ENCODE data around the gene RIMBP2.

The RIMBP2 gene

GRCh38 chr12:130530429-130530828, 185.7 kb downstream of the RIMBP2 start:
- Histone ChIP-seq H2AK5ac (ENCODE audit: low read depth, low read length) (no peak overlapping the region), H3K4me3 (ENCODE audit: low read length in 2 of 2) (no peak overlapping the region), H4K8ac (ENCODE audit: low read depth, low read length) (no peak overlapping the region), H3K27me3 (ENCODE audit: control insufficient read depth in 3 of 3, insufficient read depth in 3 of 3, low read depth in 1 of 3, low read length in 3 of 3) (no peaks in the 10 kb centered on the region), H4K91ac (ENCODE audit: low read depth, low read length, poor library complexity) (no peak overlapping the region), H3K36me3 (replicated peaks in 1 of 2; ENCODE audit: control insufficient read depth in 2 of 2, insufficient read depth in 2 of 2, low read length in 2 of 2) (no peaks in the 10 kb centered on the region), H3K9ac (ENCODE audit: low read depth, low read length, poor library complexity) (no peak overlapping the region), H3K27ac (replicated peaks; ENCODE audit: low read length) (no peak overlapping the region), H3K18ac (ENCODE audit: low read length) (no peak overlapping the region), H3K23ac (ENCODE audit: low read depth, low read length, poor library complexity) (no peak overlapping the region), H3K9me3 (replicated peaks in 1 of 2; ENCODE audit: control insufficient read depth in 2 of 2, insufficient read depth in 1 of 2, low read depth in 1 of 2, low read length in 2 of 2) (no peaks in the 10 kb centered on the region), H2BK5ac (ENCODE audit: low read length) (no peak overlapping the region), H2BK12ac (ENCODE audit: low read length) (no peak overlapping the region), H2BK15ac (ENCODE audit: low read length) (no peak overlapping the region), H3K14ac (ENCODE audit: low read length) (no peak overlapping the region), H2AFZ (ENCODE audit: low read length) (no peak overlapping the region), H3K4ac (ENCODE audit: low read length) (no peak overlapping the region), H2BK120ac (ENCODE audit: low read depth, low read length) (no peak overlapping the region), H3K4me1 (ENCODE audit: control insufficient read depth in 2 of 2, insufficient read depth in 1 of 2, low read depth in 1 of 2, low read length in 2 of 2) (no peaks in the 10 kb centered on the region), H3K4me2 (ENCODE audit: insufficient read depth, low read length, poor library complexity, severe bottlenecking) (no peak overlapping the region), H3K79me1 (ENCODE audit: low read depth, low read length) (no peaks in the 10 kb centered on the region)
- no peak for DNase-seq (ENCODE audit: low spot score)

DNA sequence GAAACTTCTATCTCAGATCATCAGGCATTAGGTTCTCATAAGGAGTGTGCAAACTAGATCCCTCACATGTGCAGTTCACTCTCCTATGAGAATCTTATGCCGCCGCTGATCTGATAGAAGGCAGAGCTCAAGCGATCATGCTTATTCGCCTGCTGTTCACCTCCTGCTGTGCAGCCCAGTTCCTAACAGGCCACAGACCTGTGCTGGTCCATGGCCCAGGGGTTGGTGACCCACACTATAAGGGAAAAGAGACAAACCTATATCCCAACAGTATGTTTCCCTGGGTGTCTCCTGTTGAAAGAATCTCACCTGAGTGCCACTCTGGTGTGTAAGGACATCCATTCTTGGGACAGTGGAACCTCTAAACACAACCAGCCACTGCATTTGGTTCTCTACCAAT, 186.3 kb downstream of the RIMBP2 start:
- no peak overlapping the region for H2BK120ac ChIP-seq (ENCODE audit: low read depth, low read length)
- H2BK15ac ChIP-seq (ENCODE audit: low read length) = no peak overlapping the region
- H3K4me2 ChIP-seq (ENCODE audit: insufficient read depth, low read length, poor library complexity, severe bottlenecking) = no peak overlapping the region
- H3K9ac ChIP-seq (ENCODE audit: low read depth, low read length, poor library complexity) = no peak overlapping the region
- H2BK5ac ChIP-seq (ENCODE audit: low read length) = no peak overlapping the region
- H4K8ac ChIP-seq (ENCODE audit: low read depth, low read length) = no peak overlapping the region
- H4K91ac ChIP-seq (ENCODE audit: low read depth, low read length, poor library complexity) = no peak overlapping the region
- H3K4ac ChIP-seq (ENCODE audit: low read length) = no peak overlapping the region
- H3K4me1 ChIP-seq (ENCODE audit: control insufficient read depth in 2 of 2, insufficient read depth in 1 of 2, low read depth in 1 of 2, low read length in 2 of 2) = no peaks in the 10 kb centered on the region
- no peaks in the 10 kb centered on the region for H3K27me3 ChIP-seq (ENCODE audit: control insufficient read depth in 3 of 3, insufficient read depth in 3 of 3, low read depth in 1 of 3, low read length in 3 of 3)
- H2AK5ac ChIP-seq (ENCODE audit: low read depth, low read length) = no peak overlapping the region
- H3K79me1 ChIP-seq (ENCODE audit: low read depth, low read length) = no peaks in the 10 kb centered on the region
- no peak overlapping the region for H3K4me3 ChIP-seq (ENCODE audit: low read length in 2 of 2)
- no peak overlapping the region for H3K18ac ChIP-seq (ENCODE audit: low read length)
- H2AFZ ChIP-seq (ENCODE audit: low read length) = no peak overlapping the region
- no CpG with 5 or more reads among the region's 4 CpGs for WGBS, 2 donors (ENCODE audit: extremely low coverage in 2 of 2, insufficient read length in 2 of 2, insufficient replicate concordance in 1 of 2)
- DNase-seq (ENCODE audit: low spot score) = no peak
- no peaks in the 10 kb centered on the region for H3K36me3 ChIP-seq (replicated peaks in 1 of 2; ENCODE audit: control insufficient read depth in 2 of 2, insufficient read depth in 2 of 2, low read length in 2 of 2)
- H2BK12ac ChIP-seq (ENCODE audit: low read length) = no peak overlapping the region
- no peak overlapping the region for H3K27ac ChIP-seq (replicated peaks; ENCODE audit: low read length)
- H3K9me3 ChIP-seq (replicated peaks in 1 of 2; ENCODE audit: control insufficient read depth in 2 of 2, insufficient read depth in 1 of 2, low read depth in 1 of 2, low read length in 2 of 2) = no peaks in the 10 kb centered on the region
- H3K23ac ChIP-seq (ENCODE audit: low read depth, low read length, poor library complexity) = no peak overlapping the region
- no peak overlapping the region for H3K14ac ChIP-seq (ENCODE audit: low read length)

DNA sequence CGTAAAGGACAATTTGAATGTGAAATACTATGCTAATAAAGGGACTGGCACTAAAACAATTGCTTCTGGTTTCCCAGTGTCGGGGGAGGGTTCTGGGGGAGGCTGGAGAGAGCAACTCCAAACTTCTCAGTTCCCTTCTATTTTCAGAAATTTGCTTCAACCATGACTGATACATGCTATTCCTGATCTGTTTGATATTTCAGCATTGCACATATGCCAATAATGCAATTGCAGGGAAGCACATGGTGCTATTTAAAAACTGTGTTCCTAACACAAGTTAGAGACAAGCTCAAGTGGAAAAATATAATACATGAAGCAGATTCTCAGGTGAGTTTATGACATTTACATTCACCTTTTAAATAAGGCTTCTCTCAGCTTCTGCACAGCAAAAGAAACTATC, 188.9 kb downstream of the RIMBP2 start:
- Histone ChIP-seq H3K18ac (ENCODE audit: low read length) (no peak overlapping the region), H2BK12ac (ENCODE audit: low read length) (no peak overlapping the region), H2BK5ac (ENCODE audit: low read length) (no peak overlapping the region), H4K8ac (ENCODE audit: low read depth, low read length) (no peak overlapping the region), H3K9ac (ENCODE audit: low read depth, low read length, poor library complexity) (no peak overlapping the region), H2BK120ac (ENCODE audit: low read depth, low read length) (no peak overlapping the region), H3K9me3 (replicated peaks in 1 of 2; ENCODE audit: control insufficient read depth in 2 of 2, insufficient read depth in 1 of 2, low read depth in 1 of 2, low read length in 2 of 2) (no peaks in the 10 kb centered on the region), H2AFZ (ENCODE audit: low read length) (no peak overlapping the region), H3K27me3 (ENCODE audit: control insufficient read depth in 3 of 3, insufficient read depth in 3 of 3, low read depth in 1 of 3, low read length in 3 of 3) (no peaks in the 10 kb centered on the region), H2AK5ac (ENCODE audit: low read depth, low read length) (no peak overlapping the region), H3K4me3 (ENCODE audit: low read length in 2 of 2) (no peak overlapping the region), H3K27ac (replicated peaks; ENCODE audit: low read length) (no peak overlapping the region), H2BK15ac (ENCODE audit: low read length) (no peak overlapping the region), H4K91ac (ENCODE audit: low read depth, low read length, poor library complexity) (no peak overlapping the region), H3K23ac (ENCODE audit: low read depth, low read length, poor library complexity) (no peak overlapping the region), H3K4me1 (ENCODE audit: control insufficient read depth in 2 of 2, insufficient read depth in 1 of 2, low read depth in 1 of 2, low read length in 2 of 2) (no peaks in the 10 kb centered on the region), H3K79me1 (ENCODE audit: low read depth, low read length) (peaks cover 2% of the 10 kb centered on the region), H3K4ac (ENCODE audit: low read length) (no peak overlapping the region), H3K14ac (ENCODE audit: low read length) (no peak overlapping the region), H3K4me2 (ENCODE audit: insufficient read depth, low read length, poor library complexity, severe bottlenecking) (no peak overlapping the region), H3K36me3 (replicated peaks in 1 of 2; ENCODE audit: control insufficient read depth in 2 of 2, insufficient read depth in 2 of 2, low read length in 2 of 2) (no peaks in the 10 kb centered on the region)
- no CpG with 5 or more reads among the region's 2 CpGs for WGBS, 2 donors (ENCODE audit: extremely low coverage in 2 of 2, insufficient read length in 2 of 2, insufficient replicate concordance in 1 of 2)
- DNase-seq (ENCODE audit: low spot score) = no peak

DNA sequence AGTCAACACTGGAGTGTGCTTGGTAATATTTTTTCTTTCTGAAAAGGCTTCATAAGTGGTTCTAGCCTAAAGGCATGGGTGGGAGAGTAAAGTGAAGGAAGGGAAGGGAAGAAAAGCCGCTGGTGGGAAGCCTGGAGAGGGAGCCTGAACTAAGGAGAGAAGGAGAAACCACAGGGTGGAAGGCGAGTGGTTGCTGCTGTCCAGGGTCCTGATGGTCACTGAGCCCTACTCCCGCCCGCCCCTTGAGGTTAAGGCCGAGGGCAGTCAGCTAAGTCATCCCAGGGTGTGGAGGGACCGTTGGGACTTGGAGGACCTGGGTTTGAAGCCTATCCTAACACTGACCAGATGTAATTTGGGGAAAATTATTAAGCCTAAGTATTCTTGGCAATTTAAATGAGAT, 189.3 kb downstream of the RIMBP2 start:
- H3K79me1 ChIP-seq (ENCODE audit: low read depth, low read length) = peaks cover 2% of the 10 kb centered on the region
- H3K23ac ChIP-seq (ENCODE audit: low read depth, low read length, poor library complexity) = no peak overlapping the region
- no peak overlapping the region for H2BK12ac ChIP-seq (ENCODE audit: low read length)
- H2BK5ac ChIP-seq (ENCODE audit: low read length) = no peak overlapping the region
- peak; percentile 64 for DNase-seq (ENCODE audit: low spot score)
- no peak overlapping the region for H2BK15ac ChIP-seq (ENCODE audit: low read length)
- H2BK120ac ChIP-seq (ENCODE audit: low read depth, low read length) = no peak overlapping the region
- H4K8ac ChIP-seq (ENCODE audit: low read depth, low read length) = no peak overlapping the region
- H3K4ac ChIP-seq (ENCODE audit: low read length) = no peak overlapping the region
- H3K4me3 ChIP-seq (ENCODE audit: low read length in 2 of 2) = no peak overlapping the region
- H2AK5ac ChIP-seq (ENCODE audit: low read depth, low read length) = no peak overlapping the region
- H4K91ac ChIP-seq (ENCODE audit: low read depth, low read length, poor library complexity) = no peak overlapping the region
- no peaks in the 10 kb centered on the region for H3K27me3 ChIP-seq (ENCODE audit: control insufficient read depth in 3 of 3, insufficient read depth in 3 of 3, low read depth in 1 of 3, low read length in 3 of 3)
- H3K9ac ChIP-seq (ENCODE audit: low read depth, low read length, poor library complexity) = no peak overlapping the region
- H2AFZ ChIP-seq (ENCODE audit: low read length) = no peak overlapping the region
- no CpG with 5 or more reads among the region's 6 CpGs for WGBS, 2 donors (ENCODE audit: extremely low coverage in 2 of 2, insufficient read length in 2 of 2, insufficient replicate concordance in 1 of 2)
- H3K36me3 ChIP-seq (replicated peaks in 1 of 2; ENCODE audit: control insufficient read depth in 2 of 2, insufficient read depth in 2 of 2, low read length in 2 of 2) = no peaks in the 10 kb centered on the region
- no peak overlapping the region for H3K4me2 ChIP-seq (ENCODE audit: insufficient read depth, low read length, poor library complexity, severe bottlenecking)
- H3K18ac ChIP-seq (ENCODE audit: low read length) = no peak overlapping the region
- no peaks in the 10 kb centered on the region for H3K9me3 ChIP-seq (replicated peaks in 1 of 2; ENCODE audit: control insufficient read depth in 2 of 2, insufficient read depth in 1 of 2, low read depth in 1 of 2, low read length in 2 of 2)
- H3K27ac ChIP-seq (replicated peaks; ENCODE audit: low read length) = no peak overlapping the region
- H3K4me1 ChIP-seq (ENCODE audit: control insufficient read depth in 2 of 2, insufficient read depth in 1 of 2, low read depth in 1 of 2, low read length in 2 of 2) = peaks cover 0 to under 1% of the 10 kb centered on the region in 2 donors
- H3K14ac ChIP-seq (ENCODE audit: low read length) = no peak overlapping the region

All from neuronal stem cell (in vitro differentiated cells).